ENCODE results near the gene TBL1X.

Gene TBL1X

GRCh38 chrX:9595174-9595573 is 130.3 kb downstream of the TBL1X start:
- Histone ChIP-seq H3K27me3 (ENCODE audit: control insufficient read depth in 1 of 2, insufficient read depth in 2 of 2, low read length in 2 of 2) (no peaks in the 10 kb centered on the region), H3K27ac (ENCODE audit: low read depth, low read length) (no peak overlapping the region), H3K4me3 (ENCODE audit: low read depth in 1 of 2, low read length in 2 of 2) (no peak overlapping the region), H3K9ac (ENCODE audit: low read depth in 1 of 2, low read length in 2 of 2) (no peak overlapping the region), H3K36me3 (ENCODE audit: control insufficient read depth in 1 of 2, insufficient read depth in 2 of 2, low read length in 2 of 2) (no peaks in the 10 kb centered on the region), H3K9me3 (ENCODE audit: control insufficient read depth in 1 of 2, low read length in 2 of 2) (no peaks in the 10 kb centered on the region), H3K4me1 (ENCODE audit: control insufficient read depth in 1 of 2, insufficient read depth in 2 of 2, low read length in 2 of 2) (no peaks in the 10 kb centered on the region)

GRCh38 chrX:9596837-9597236 is 132.0 kb downstream of the TBL1X start:
- Histone ChIP-seq H3K36me3 (ENCODE audit: control insufficient read depth in 1 of 2, insufficient read depth in 2 of 2, low read length in 2 of 2) (no peaks in the 10 kb centered on the region), H3K27ac (ENCODE audit: low read depth, low read length) (no peak overlapping the region), H3K9ac (ENCODE audit: low read depth in 1 of 2, low read length in 2 of 2) (no peak overlapping the region)

GRCh38 chrX:9597361-9598035 is 132.6 kb downstream of the TBL1X start:
- H3K9ac ChIP-seq (ENCODE audit: low read depth in 1 of 2, low read length in 2 of 2): no peak overlapping the region
- H3K4me1 ChIP-seq (ENCODE audit: control insufficient read depth in 1 of 2, insufficient read depth in 2 of 2, low read length in 2 of 2): no peaks in the 10 kb centered on the region
- H3K27ac ChIP-seq (ENCODE audit: low read depth, low read length): no peak overlapping the region
- H3K36me3 ChIP-seq (ENCODE audit: control insufficient read depth in 1 of 2, insufficient read depth in 2 of 2, low read length in 2 of 2): no peaks in the 10 kb centered on the region
- no peaks in the 10 kb centered on the region for H3K27me3 ChIP-seq (ENCODE audit: control insufficient read depth in 1 of 2, insufficient read depth in 2 of 2, low read length in 2 of 2)
- no peak overlapping the region for H3K4me3 ChIP-seq (ENCODE audit: low read depth in 1 of 2, low read length in 2 of 2)
- no peaks in the 10 kb centered on the region for H3K9me3 ChIP-seq (ENCODE audit: control insufficient read depth in 1 of 2, low read length in 2 of 2)

More at GRCh38 chrX:9596837-9597236, 132.0 kb downstream of the TBL1X start:
- Histone ChIP-seq H3K4me1 (ENCODE audit: control insufficient read depth in 1 of 2, insufficient read depth in 2 of 2, low read length in 2 of 2) (no peaks in the 10 kb centered on the region), H3K9me3 (ENCODE audit: control insufficient read depth in 1 of 2, low read length in 2 of 2) (no peaks in the 10 kb centered on the region), H3K4me3 (ENCODE audit: low read depth in 1 of 2, low read length in 2 of 2) (no peak overlapping the region), H3K27me3 (ENCODE audit: control insufficient read depth in 1 of 2, insufficient read depth in 2 of 2, low read length in 2 of 2) (no peaks in the 10 kb centered on the region)

GRCh38 chrX:9598344-9598743 is 133.5 kb downstream of the TBL1X start:
- H3K9me3 ChIP-seq (ENCODE audit: control insufficient read depth in 1 of 2, low read length in 2 of 2): no peaks in the 10 kb centered on the region
- H3K4me3 ChIP-seq (ENCODE audit: low read depth in 1 of 2, low read length in 2 of 2): no peak overlapping the region
- no peak overlapping the region for H3K27ac ChIP-seq (ENCODE audit: low read depth, low read length)
- H3K36me3 ChIP-seq (ENCODE audit: control insufficient read depth in 1 of 2, insufficient read depth in 2 of 2, low read length in 2 of 2): no peaks in the 10 kb centered on the region
- no peak overlapping the region for H3K9ac ChIP-seq (ENCODE audit: low read depth in 1 of 2, low read length in 2 of 2)
- H3K4me1 ChIP-seq (ENCODE audit: control insufficient read depth in 1 of 2, insufficient read depth in 2 of 2, low read length in 2 of 2): no peaks in the 10 kb centered on the region
- no peaks in the 10 kb centered on the region for H3K27me3 ChIP-seq (ENCODE audit: control insufficient read depth in 1 of 2, insufficient read depth in 2 of 2, low read length in 2 of 2)

GRCh38 chrX:9604111-9604907 is 139.5 kb downstream of the TBL1X start:
- H3K27ac ChIP-seq (ENCODE audit: low read depth, low read length): no peak overlapping the region
- H3K9me3 ChIP-seq (ENCODE audit: control insufficient read depth in 1 of 2, low read length in 2 of 2): no peaks in the 10 kb centered on the region
- H3K4me1 ChIP-seq (ENCODE audit: control insufficient read depth in 1 of 2, insufficient read depth in 2 of 2, low read length in 2 of 2): no peaks in the 10 kb centered on the region
- no peaks in the 10 kb centered on the region for H3K36me3 ChIP-seq (ENCODE audit: control insufficient read depth in 1 of 2, insufficient read depth in 2 of 2, low read length in 2 of 2)
- H3K9ac ChIP-seq (ENCODE audit: low read depth in 1 of 2, low read length in 2 of 2): no peak overlapping the region
- no peaks in the 10 kb centered on the region for H3K27me3 ChIP-seq (ENCODE audit: control insufficient read depth in 1 of 2, insufficient read depth in 2 of 2, low read length in 2 of 2)
- H3K4me3 ChIP-seq (ENCODE audit: low read depth in 1 of 2, low read length in 2 of 2): no peak overlapping the region

- no peaks in the 10 kb centered on the region for H3K4me1 ChIP-seq (ENCODE audit: control insufficient read depth in 1 of 2, insufficient read depth in 2 of 2, low read length in 2 of 2)
- no peak overlapping the region for H3K4me3 ChIP-seq (ENCODE audit: low read depth in 1 of 2, low read length in 2 of 2)
- peak overlapping the region; percentile 58 for H3K27ac ChIP-seq (ENCODE audit: low read depth, low read length)
- H3K9me3 ChIP-seq (ENCODE audit: control insufficient read depth in 1 of 2, low read length in 2 of 2): no peaks in the 10 kb centered on the region
- no peaks in the 10 kb centered on the region for H3K27me3 ChIP-seq (ENCODE audit: control insufficient read depth in 1 of 2, insufficient read depth in 2 of 2, low read length in 2 of 2)
- no peaks in the 10 kb centered on the region for H3K36me3 ChIP-seq (ENCODE audit: control insufficient read depth in 1 of 2, insufficient read depth in 2 of 2, low read length in 2 of 2)
- no peak overlapping the region for H3K9ac ChIP-seq (ENCODE audit: low read depth in 1 of 2, low read length in 2 of 2)
Observed at GRCh38 chrX:9604908-9605306, 140.0 kb downstream of the TBL1X start.

- no peaks in the 10 kb centered on the region for H3K36me3 ChIP-seq (ENCODE audit: control insufficient read depth in 1 of 2, insufficient read depth in 2 of 2, low read length in 2 of 2)
- no peaks in the 10 kb centered on the region for H3K9me3 ChIP-seq (ENCODE audit: control insufficient read depth in 1 of 2, low read length in 2 of 2)
- H3K9ac ChIP-seq (ENCODE audit: low read depth in 1 of 2, low read length in 2 of 2): no peak overlapping the region
- no peak overlapping the region for H3K27ac ChIP-seq (ENCODE audit: low read depth, low read length)
- no peaks in the 10 kb centered on the region for H3K27me3 ChIP-seq (ENCODE audit: control insufficient read depth in 1 of 2, insufficient read depth in 2 of 2, low read length in 2 of 2)
- no peaks in the 10 kb centered on the region for H3K4me1 ChIP-seq (ENCODE audit: control insufficient read depth in 1 of 2, insufficient read depth in 2 of 2, low read length in 2 of 2)
- no peak overlapping the region for H3K4me3 ChIP-seq (ENCODE audit: low read depth in 1 of 2, low read length in 2 of 2)
Observed at GRCh38 chrX:9605484-9605883, 140.6 kb downstream of the TBL1X start.

- H3K4me3 ChIP-seq (ENCODE audit: low read depth in 1 of 2, low read length in 2 of 2): no peak overlapping the region
- H3K9me3 ChIP-seq (ENCODE audit: control insufficient read depth in 1 of 2, low read length in 2 of 2): no peaks in the 10 kb centered on the region
- H3K27ac ChIP-seq (ENCODE audit: low read depth, low read length): no peak overlapping the region
- H3K9ac ChIP-seq (ENCODE audit: low read depth in 1 of 2, low read length in 2 of 2): no peak overlapping the region
- no peaks in the 10 kb centered on the region for H3K4me1 ChIP-seq (ENCODE audit: control insufficient read depth in 1 of 2, insufficient read depth in 2 of 2, low read length in 2 of 2)
- H3K36me3 ChIP-seq (ENCODE audit: control insufficient read depth in 1 of 2, insufficient read depth in 2 of 2, low read length in 2 of 2): no peaks in the 10 kb centered on the region
- H3K27me3 ChIP-seq (ENCODE audit: control insufficient read depth in 1 of 2, insufficient read depth in 2 of 2, low read length in 2 of 2): no peaks in the 10 kb centered on the region
Observed at GRCh38 chrX:9606971-9607370, 142.1 kb downstream of the TBL1X start.

GRCh38 chrX:9609499-9609898 is 144.6 kb downstream of the TBL1X start:
- H3K36me3 ChIP-seq (ENCODE audit: control insufficient read depth in 1 of 2, insufficient read depth in 2 of 2, low read length in 2 of 2): no peaks in the 10 kb centered on the region
- no peaks in the 10 kb centered on the region for H3K27me3 ChIP-seq (ENCODE audit: control insufficient read depth in 1 of 2, insufficient read depth in 2 of 2, low read length in 2 of 2)
- H3K4me3 ChIP-seq (ENCODE audit: low read depth in 1 of 2, low read length in 2 of 2): no peak overlapping the region
- H3K4me1 ChIP-seq (ENCODE audit: control insufficient read depth in 1 of 2, insufficient read depth in 2 of 2, low read length in 2 of 2): no peaks in the 10 kb centered on the region
- no peak overlapping the region for H3K9ac ChIP-seq (ENCODE audit: low read depth in 1 of 2, low read length in 2 of 2)
- no peaks in the 10 kb centered on the region for H3K9me3 ChIP-seq (ENCODE audit: control insufficient read depth in 1 of 2, low read length in 2 of 2)
- H3K27ac ChIP-seq (ENCODE audit: low read depth, low read length): no peak overlapping the region

- no peaks in the 10 kb centered on the region for H3K27me3 ChIP-seq (ENCODE audit: control insufficient read depth in 1 of 2, insufficient read depth in 2 of 2, low read length in 2 of 2)
- no peak overlapping the region for H3K9ac ChIP-seq (ENCODE audit: low read depth in 1 of 2, low read length in 2 of 2)
- no peak overlapping the region for H3K27ac ChIP-seq (ENCODE audit: low read depth, low read length)
- no peaks in the 10 kb centered on the region for H3K36me3 ChIP-seq (ENCODE audit: control insufficient read depth in 1 of 2, insufficient read depth in 2 of 2, low read length in 2 of 2)
- no peak overlapping the region for H3K4me3 ChIP-seq (ENCODE audit: low read depth in 1 of 2, low read length in 2 of 2)
- H3K4me1 ChIP-seq (ENCODE audit: control insufficient read depth in 1 of 2, insufficient read depth in 2 of 2, low read length in 2 of 2): no peaks in the 10 kb centered on the region
- no peaks in the 10 kb centered on the region for H3K9me3 ChIP-seq (ENCODE audit: control insufficient read depth in 1 of 2, low read length in 2 of 2)
Observed at GRCh38 chrX:9609987-9610386, 145.1 kb downstream of the TBL1X start.

All from duodenal mucosa (tissue), 2 donors.